HG02981 (cell line): Measurements from ENCODE around the gene DOLK.
"Not testable (repeated sequence)": the region's sequence is repeated elsewhere in the genome, so short reads cannot be mapped to it uniquely, and the experiment has no call there.

Source experiments
- ATAC-seq: cut with Tn5 transposase; IDR thresholded peaks from one replicate; pipeline ENCODE4 v1.9.1; 2021; ENCODE audit warnings: mild to moderate bottlenecking, moderate library complexity; ENCODE audit not compliant: unreplicated experiment

The DOLK gene

DNA sequence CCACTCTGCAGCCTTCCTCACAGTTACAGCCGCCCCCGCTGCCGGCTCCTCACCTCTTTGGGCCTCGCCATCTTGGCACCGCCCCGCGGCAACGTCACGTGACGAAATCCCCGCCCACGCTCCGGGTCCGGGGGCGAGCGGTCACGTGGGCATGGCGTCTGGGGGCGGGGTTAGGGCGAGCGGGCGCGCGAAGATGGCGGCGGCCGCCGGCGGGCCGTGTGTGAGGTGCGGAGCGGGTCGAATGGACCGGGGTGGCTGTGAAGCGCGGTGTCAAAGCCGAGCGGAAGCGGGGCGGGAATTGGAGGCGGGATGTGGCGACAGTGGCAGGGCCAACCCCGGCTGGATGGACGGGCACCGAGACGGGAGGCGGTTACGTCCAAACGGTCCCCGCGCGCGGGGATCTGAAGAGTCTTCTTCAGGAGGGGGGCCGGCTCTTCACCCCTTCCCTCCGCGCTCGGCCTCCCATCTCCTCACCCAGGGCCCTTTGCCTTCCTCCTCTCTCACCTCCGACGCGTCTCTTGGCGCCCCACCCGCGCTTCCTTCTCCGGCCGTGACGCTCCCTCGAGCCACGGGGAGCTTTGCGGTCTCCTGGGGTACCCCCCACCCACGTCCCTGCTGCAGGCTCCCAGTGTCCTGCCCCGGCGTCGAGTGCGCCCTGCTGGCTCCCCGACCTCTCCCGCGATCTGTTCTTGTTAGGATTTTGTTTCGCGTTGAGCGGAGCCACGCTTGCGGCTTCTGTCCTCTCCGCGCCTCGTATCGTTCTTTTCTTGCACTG is at the start of gene DOLK, which contains the start of gene NUP188:
Gene DOLK (minus strand): TSS at position 77 of the 775 bp plus-strand sequence. CDS start 300 bp downstream, outside the sequence.
Gene NUP188 (plus strand): TSS at position 173 of the 775 bp plus-strand sequence. CDS start 21 bp downstream, at position 194.
- peak; percentile 71 for ATAC-seq

- ATAC-seq, result no peak
Observed at GRCh38 chr9:128995791-128996190, 48.4 kb upstream of the DOLK start.

GRCh38 chr9:128992995-128993394 is 45.6 kb upstream of the DOLK start:
- no peak for ATAC-seq

GRCh38 chr9:128987805-128988204 is 40.4 kb upstream of the DOLK start:
- no peak for ATAC-seq

DNA sequence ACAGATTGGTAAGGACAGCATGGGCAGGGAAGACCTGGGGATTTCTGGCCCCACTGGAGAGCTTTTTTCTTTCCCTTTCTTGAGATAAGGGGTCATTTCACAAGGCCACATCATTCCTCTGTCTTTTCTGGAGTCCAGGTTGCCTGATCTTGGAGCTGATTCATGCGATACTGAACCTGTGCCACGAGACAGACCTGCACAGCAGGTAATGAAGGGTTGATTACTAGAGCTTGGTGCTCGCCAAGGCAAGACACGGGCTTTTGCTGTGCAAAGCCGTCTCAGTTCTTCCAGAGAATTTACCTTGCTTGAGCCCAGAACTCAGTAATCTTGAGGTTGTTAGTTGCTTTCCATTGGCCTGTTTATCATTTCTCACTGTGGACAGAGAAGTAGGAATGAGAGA is 39.3 kb upstream of the DOLK start:
- no peak for ATAC-seq

GRCh38 chr9:128983536-128983935 is 36.1 kb upstream of the DOLK start:
- ATAC-seq, result no peak

GRCh38 chr9:128979111-128979510 is 31.7 kb upstream of the DOLK start:
- ATAC-seq, result no peak

GRCh38 chr9:128972956-128973355 is 25.6 kb upstream of the DOLK start:
- no peak for ATAC-seq

GRCh38 chr9:128969491-128969890 is 22.1 kb upstream of the DOLK start:
- ATAC-seq, result no peak

- not testable (repeated sequence) for ATAC-seq
Observed at GRCh38 chr9:128961403-128961802, 14.0 kb upstream of the DOLK start.

- ATAC-seq, result no peak
Observed at GRCh38 chr9:128947277-128947526, 201 bp downstream of the DOLK start.

- ATAC-seq, result no peak
Observed at GRCh38 chr9:128946571-128947276, 679 bp downstream of the DOLK start.

DNA sequence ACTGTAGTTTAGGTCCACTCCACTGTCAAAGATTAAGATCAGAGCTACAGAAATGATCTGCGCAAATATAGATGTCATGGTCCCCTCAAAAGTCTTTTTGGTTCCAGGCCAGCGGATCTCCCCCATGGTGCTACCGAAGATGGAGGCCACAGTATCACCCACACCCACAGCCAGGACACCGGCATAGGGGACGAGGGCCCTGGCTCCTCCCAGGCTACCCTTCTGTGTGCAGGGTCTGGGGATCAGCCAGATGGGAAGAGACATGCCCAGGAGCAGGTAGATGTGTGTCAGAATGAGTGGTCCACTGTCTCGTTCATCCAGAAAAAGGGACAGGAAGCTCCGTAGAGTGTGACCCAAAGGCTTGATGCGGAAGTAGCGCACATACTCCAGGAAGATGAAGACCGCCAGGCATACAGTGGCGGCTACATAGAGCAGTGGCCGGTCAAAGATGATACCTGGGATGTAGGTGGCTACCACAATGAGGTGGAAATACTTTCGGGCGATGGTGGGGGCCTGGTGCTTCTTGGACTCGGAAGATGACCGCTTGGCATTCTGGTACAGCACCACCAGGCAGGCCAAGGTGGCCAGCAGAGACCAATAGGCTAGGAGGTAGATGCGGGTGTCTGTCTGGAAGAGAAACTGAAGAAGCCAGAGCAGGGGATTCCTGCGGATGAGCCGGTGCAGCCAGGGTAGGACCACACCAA is 1.5 kb downstream of the DOLK start:
- no peak for ATAC-seq

- not testable (repeated sequence) for ATAC-seq
Observed at GRCh38 chr9:128944966-128945365, 2.4 kb downstream of the DOLK start.

GRCh38 chr9:128943832-128944620 is 3.4 kb downstream of the DOLK start:
- no peak for ATAC-seq

GRCh38 chr9:128940946-128941755 is 6.3 kb downstream of the DOLK start:
- ATAC-seq, result no peak

GRCh38 chr9:128940271-128940921 is 7.0 kb downstream of the DOLK start:
- no peak for ATAC-seq

DNA sequence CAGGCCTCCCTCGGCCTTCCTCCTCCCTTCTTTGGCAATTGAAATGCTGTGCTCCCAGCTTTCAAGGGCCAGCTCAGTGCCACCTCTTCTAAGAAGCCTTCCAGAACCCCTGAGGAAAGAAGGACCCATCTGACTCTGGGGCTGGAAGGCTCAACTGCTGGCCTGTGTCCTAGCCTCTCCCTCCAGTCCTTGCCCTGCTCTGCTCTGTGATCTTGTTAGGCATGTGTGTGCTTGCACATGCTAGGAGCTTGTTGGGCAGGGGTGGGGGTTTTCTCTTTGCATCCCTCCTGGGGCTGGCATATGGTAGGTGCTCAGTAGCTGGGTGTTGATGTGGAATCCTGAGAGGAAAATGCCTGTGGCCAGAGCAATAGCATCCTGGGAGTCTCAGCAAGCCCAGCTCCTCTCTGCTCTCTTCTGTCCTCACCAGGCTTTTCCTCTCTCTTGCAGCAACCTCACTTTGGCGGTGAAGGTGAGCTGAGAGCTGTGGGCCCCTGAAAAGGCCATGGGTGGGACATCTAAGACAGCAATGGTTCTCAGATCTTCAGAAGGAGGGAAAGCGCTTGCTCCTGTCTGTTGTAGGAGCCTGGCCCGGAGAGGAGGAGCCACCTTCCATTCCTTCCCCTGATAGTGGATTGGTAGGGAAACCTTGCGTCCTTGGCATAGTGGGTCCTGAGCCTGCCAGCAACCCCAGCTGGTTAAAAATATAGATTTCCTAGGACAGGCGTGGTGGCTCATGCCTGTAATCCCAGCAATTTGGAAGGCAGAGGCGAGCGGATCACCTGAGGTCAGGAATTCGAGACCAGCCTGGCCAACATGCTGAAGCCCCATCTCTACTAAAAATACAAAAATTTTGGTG is 9.9 kb downstream of the DOLK start:
- no peak for ATAC-seq
